H9 (cell line): ENCODE results near the gene DPH2. TPM values are rescaled to one million over a fixed set of nuclear protein-coding genes. Genes with fewer than 3 reads are reported as not detected.

Experiments
- DNase-seq: peaks from one replicate; pipeline ENCODE4 v3.0.0-alpha.2; 2017
- H2AFZ ChIP-seq: one replicate; pipeline ENCODE4 v1.6.1; 2013; ENCODE audit warnings: mild to moderate bottlenecking, low read length, control low read depth, moderate library complexity
- H2AK5ac ChIP-seq: 2 replicates; pipeline ENCODE4 v1.6.1; 2013; ENCODE audit warnings: low read length, control low read depth, mixed read lengths; ENCODE audit not compliant: insufficient read length
- H2BK120ac ChIP-seq: one replicate; pipeline ENCODE4 v1.6.1; 2013; ENCODE audit warnings: low read depth, mild to moderate bottlenecking, low read length, control low read depth, inconsistent platforms; ENCODE audit not compliant: poor library complexity, severe bottlenecking
- H2BK12ac ChIP-seq: 2 replicates; pipeline ENCODE4 v1.6.1; 2013; ENCODE audit warnings: low read length, control low read depth, mixed read lengths, low read depth; ENCODE audit not compliant: insufficient read length
- H2BK15ac ChIP-seq: 2 replicates; pipeline ENCODE4 v1.6.1; 2013; ENCODE audit warnings: low read depth, low read length, control low read depth
- H2BK20ac ChIP-seq: one replicate; pipeline ENCODE4 v1.6.1; 2013; ENCODE audit warnings: low read depth, mild to moderate bottlenecking, low read length, control low read depth, inconsistent platforms; ENCODE audit not compliant: poor library complexity, severe bottlenecking
- H2BK5ac ChIP-seq: 2 replicates; pipeline ENCODE4 v1.6.1; 2013; ENCODE audit warnings: low read length, control low read depth, mixed read lengths; ENCODE audit not compliant: insufficient read length
- H3K14ac ChIP-seq: 2 replicates; pipeline ENCODE4 v1.6.1; 2013; ENCODE audit warnings: low read length, control low read depth; ENCODE audit not compliant: insufficient read depth
- H3K18ac ChIP-seq: 2 replicates; pipeline ENCODE4 v1.6.1; 2013; ENCODE audit warnings: low read depth, mild to moderate bottlenecking, mixed read lengths, low read length, control low read depth; ENCODE audit not compliant: insufficient read length
- H3K23ac ChIP-seq: 2 replicates; pipeline ENCODE4 v1.6.1; 2013; ENCODE audit warnings: low read length, control low read depth, mixed read lengths, low read depth; ENCODE audit not compliant: insufficient read length
- H3K23me2 ChIP-seq: 2 replicates; pipeline ENCODE4 v1.6.1; 2013; ENCODE audit warnings: low read depth, mild to moderate bottlenecking, mixed read lengths, low read length, control low read depth; ENCODE audit not compliant: insufficient read length, poor library complexity, severe bottlenecking
- H3K27ac ChIP-seq: 2 replicates; pipeline ENCODE4 v1.5.1; 2013; ENCODE audit warnings: low read length, control low read depth, mixed read lengths, low read depth; ENCODE audit not compliant: insufficient read length
- H3K27me3 ChIP-seq: 2 replicates; pipeline ENCODE4 v1.6.1; 2013; ENCODE audit warnings: low read length, control low read depth, inconsistent platforms; ENCODE audit not compliant: insufficient read depth
- H3K4ac ChIP-seq: 2 replicates; pipeline ENCODE4 v1.6.1; 2013; ENCODE audit warnings: low read depth, mild to moderate bottlenecking, control low read depth, inconsistent platforms, low read length, moderate library complexity
- H3K4me1 ChIP-seq: 2 replicates; pipeline ENCODE4 v1.6.1; 2013; ENCODE audit warnings: low read length, control low read depth, inconsistent platforms; ENCODE audit not compliant: insufficient read depth
- H3K4me2 ChIP-seq: 2 replicates; pipeline ENCODE4 v1.6.1; 2013; ENCODE audit warnings: low read length, control low read depth, mixed read lengths; ENCODE audit not compliant: insufficient read length, insufficient read depth
- H3K56ac ChIP-seq: 2 replicates; pipeline ENCODE4 v1.6.1; 2013; ENCODE audit warnings: low read depth, mild to moderate bottlenecking, mixed read lengths, low read length, control low read depth; ENCODE audit not compliant: insufficient read length
- H3K79me1 ChIP-seq: 2 replicates; pipeline ENCODE4 v1.6.1; 2013; ENCODE audit warnings: low read depth, mild to moderate bottlenecking, moderate library complexity, low read length, control low read depth, inconsistent platforms; ENCODE audit not compliant: insufficient read depth, poor library complexity, severe bottlenecking
- H3K79me2 ChIP-seq: 2 replicates; pipeline ENCODE4 v1.6.1; 2013; ENCODE audit warnings: low read length, control low read depth, inconsistent platforms; ENCODE audit not compliant: insufficient read depth
- H3K9ac ChIP-seq: 2 replicates; pipeline ENCODE4 v1.6.1; 2013; ENCODE audit warnings: low read length, control low read depth, mixed read lengths; ENCODE audit not compliant: insufficient read length; ENCODE audit errors: extremely low read depth
- H3K9me3 ChIP-seq: one replicate; pipeline ENCODE4 v1.6.1; 2013; ENCODE audit warnings: low read depth, low read length, inconsistent platforms; ENCODE audit not compliant: control insufficient read depth
- H3T11ph ChIP-seq: one replicate; pipeline ENCODE4 v1.6.1; 2013; ENCODE audit warnings: mild to moderate bottlenecking, low read length, control low read depth, inconsistent platforms
- H4K20me1 ChIP-seq: one replicate; pipeline ENCODE4 v1.6.1; 2013; ENCODE audit not compliant: control insufficient read depth, insufficient read length, insufficient read depth
- H4K5ac ChIP-seq: 2 replicates; pipeline ENCODE4 v1.6.1; 2013; ENCODE audit warnings: low read depth, mild to moderate bottlenecking, mixed read lengths, low read length, control low read depth; ENCODE audit not compliant: insufficient read length
- H4K8ac ChIP-seq: replicated peaks from 2 replicates; pipeline ENCODE4 v1.6.1; 2013; ENCODE audit warnings: low read length, control low read depth, mixed read lengths, low read depth; ENCODE audit not compliant: insufficient read length
- H4K91ac ChIP-seq: 2 replicates; pipeline ENCODE4 v1.6.1; 2013; ENCODE audit warnings: low read depth, mild to moderate bottlenecking, moderate library complexity, mixed read lengths, low read length, control low read depth; ENCODE audit not compliant: insufficient read length
- H3K27ac Mint-ChIP-seq, 3 experiments: 2 replicates in 2 of 3; 3 replicates in 1 of 3; pipeline ENCODE4 v1.8.0; 2020 to 2021; ENCODE audit warnings: mixed read lengths in 3 of 3, mild to moderate bottlenecking in 1 of 3, moderate library complexity in 1 of 3
- H3K27me3 Mint-ChIP-seq: 2 replicates; pipeline ENCODE4 v1.8.0; 2021; ENCODE audit warnings: low read depth, mild to moderate bottlenecking, moderate library complexity, mixed read lengths
- H3K36me3 Mint-ChIP-seq, 3 experiments: 2 replicates in 2 of 3; 3 replicates in 1 of 3; pipeline ENCODE4 v1.8.0; 2020 to 2021; ENCODE audit warnings: low read depth in 3 of 3, mixed read lengths in 3 of 3; ENCODE audit not compliant: insufficient read depth in 1 of 3
- H3K4me1 Mint-ChIP-seq, 2 experiments: 2 replicates each; pipeline ENCODE4 v1.8.0; 2020; ENCODE audit warnings: mixed read lengths in 2 of 2
- H3K4me3 Mint-ChIP-seq, 2 experiments: 2 replicates in 1 of 2; 3 replicates in 1 of 2; pipeline ENCODE4 v1.8.0; 2020 to 2021; ENCODE audit warnings: mild to moderate bottlenecking in 2 of 2, mixed read lengths in 2 of 2, moderate library complexity in 1 of 2
- H3K9me3 Mint-ChIP-seq, 2 experiments: 2 replicates in 1 of 2; 3 replicates in 1 of 2; pipeline ENCODE4 v1.8.0; 2020; ENCODE audit warnings: mild to moderate bottlenecking in 2 of 2, mixed read lengths in 2 of 2, moderate library complexity in 1 of 2
- WGBS: extraction: QIAGEN DNeasy Blood & Tissue Kit; methylation state at CpG from one replicate; pipeline ENCODE4 v1.1.7; 2013; ENCODE audit warnings: missing lambda C conversion rate, low lambda C conversion rate, mixed read lengths; ENCODE audit not compliant: insufficient read length; ENCODE audit errors: extremely low coverage; 5-methylcytosine and 5-hydroxymethylcytosine counted together
- total RNA-seq: library from RNA; stranded (reverse); gene quantifications from 2 replicates; pipeline ENCODE4 v1.2.1, GENCODE V29; 2021
- TF ChIP-seq, protein P1 (sequence below): fragments of 200-600 bp; sonication (generic); conservative IDR thresholded peaks from 3 replicates; pipeline ENCODE4 v1.8.0; 2021; ENCODE audit warnings: antibody characterized with exemption, mild to moderate bottlenecking

DPH2 gene
- total RNA-seq, 1 experiment from 2014 or later, result 74.4 TPM

- Mint-ChIP-seq H3K4me3 (no peak overlapping the region), H3K36me3 (peaks cover 4 to 12% (median 7%) of the 10 kb centered on the region in 3 experiments; a peak in 5 of 7 replicates), H3K9me3 (no peaks in the 10 kb centered on the region), H3K27ac (peak overlapping the region in 1 of 3 experiments; percentile 97; a peak in 2 of 7 replicates), H3K27me3 (peaks cover 15% of the 10 kb centered on the region), H3K4me1 (peaks cover 28 to 41% of the 10 kb centered on the region in 2 experiments)
- Histone ChIP-seq H3K14ac (no peak overlapping the region), H3K79me2 (no peaks in the 10 kb centered on the region), H2BK5ac (no peak overlapping the region), H2BK120ac (no peak overlapping the region), H4K8ac (no peak overlapping the region), H3K4me2 (no peak overlapping the region), H2AFZ (no peak overlapping the region), H3K23ac (no peak overlapping the region), H2BK12ac (no peak overlapping the region), H3K56ac (no peak overlapping the region), H3K18ac (no peak overlapping the region), H2AK5ac (no peak overlapping the region), H3K9me3 (no peaks in the 10 kb centered on the region), H3K4ac (no peak overlapping the region), H4K5ac (no peak overlapping the region), H3K4me1 (peaks cover 3% of the 10 kb centered on the region; the same call in 1 of the 2 replicates), H4K20me1 (no peaks in the 10 kb centered on the region), H3K23me2 (peaks cover 13% of the 10 kb centered on the region), H3K27me3 (no peaks in the 10 kb centered on the region), H3K9ac (no peak overlapping the region), H3K27ac (no peak overlapping the region), H2BK20ac (no peak overlapping the region), H3T11ph (no peak overlapping the region), H3K79me1 (no peaks in the 10 kb centered on the region), H2BK15ac (no peak overlapping the region), H4K91ac (no peak overlapping the region)
- peak; percentile 76 for DNase-seq
- TF ChIP-seq, protein P1, sequence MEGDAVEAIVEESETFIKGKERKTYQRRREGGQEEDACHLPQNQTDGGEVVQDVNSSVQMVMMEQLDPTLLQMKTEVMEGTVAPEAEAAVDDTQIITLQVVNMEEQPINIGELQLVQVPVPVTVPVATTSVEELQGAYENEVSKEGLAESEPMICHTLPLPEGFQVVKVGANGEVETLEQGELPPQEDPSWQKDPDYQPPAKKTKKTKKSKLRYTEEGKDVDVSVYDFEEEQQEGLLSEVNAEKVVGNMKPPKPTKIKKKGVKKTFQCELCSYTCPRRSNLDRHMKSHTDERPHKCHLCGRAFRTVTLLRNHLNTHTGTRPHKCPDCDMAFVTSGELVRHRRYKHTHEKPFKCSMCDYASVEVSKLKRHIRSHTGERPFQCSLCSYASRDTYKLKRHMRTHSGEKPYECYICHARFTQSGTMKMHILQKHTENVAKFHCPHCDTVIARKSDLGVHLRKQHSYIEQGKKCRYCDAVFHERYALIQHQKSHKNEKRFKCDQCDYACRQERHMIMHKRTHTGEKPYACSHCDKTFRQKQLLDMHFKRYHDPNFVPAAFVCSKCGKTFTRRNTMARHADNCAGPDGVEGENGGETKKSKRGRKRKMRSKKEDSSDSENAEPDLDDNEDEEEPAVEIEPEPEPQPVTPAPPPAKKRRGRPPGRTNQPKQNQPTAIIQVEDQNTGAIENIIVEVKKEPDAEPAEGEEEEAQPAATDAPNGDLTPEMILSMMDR, result peak; percentile 79
- no CpG with 5 or more reads among the region's 10 CpGs for WGBS
Measured at GRCh38 chr1:43930168-43930948, 39.5 kb upstream of the DPH2 start.
